Uterus (tissue), 4 donors: ENCODE measurements around the gene GGCX. TPM values are rescaled to one million over a fixed set of nuclear protein-coding genes. Genes with fewer than 3 reads are reported as not detected.

Source experiments
- DNase-seq, 2 donors: peaks; one replicate each; pipeline ENCODE4 v3.0.0-alpha.2; 2019 to 2020
- H3K27ac ChIP-seq, 2 donors: fragments of 200-600 bp; sonication (generic); 1 replicate in 1 of 2; 2 replicates in 1 of 2; pipeline ENCODE4 v1.5.1; 2016 to 2018
- H3K27me3 ChIP-seq, 2 donors: fragments of 200-600 bp; sonication (generic); one replicate each; pipeline ENCODE4 v1.5.1; 2018 to 2019; ENCODE audit warnings: control low read depth in 1 of 2
- H3K36me3 ChIP-seq, 2 donors: fragments of 200-600 bp; sonication (generic); one replicate each; pipeline ENCODE4 v1.5.1; 2019; ENCODE audit warnings: control low read depth in 1 of 2
- H3K4me1 ChIP-seq, 2 donors: fragments of 200-600 bp; sonication (generic); one replicate each; pipeline ENCODE4 v1.5.1; 2018 to 2019; ENCODE audit warnings: control low read depth in 1 of 2
- H3K4me3 ChIP-seq, 2 donors: fragments of 200-600 bp; sonication (generic); 1 replicate in 1 of 2; 2 replicates in 1 of 2; pipeline ENCODE4 v1.5.1; 2018 to 2019; ENCODE audit warnings: mild to moderate bottlenecking in 1 of 2
- H3K9me3 ChIP-seq, 2 donors: fragments of 200-600 bp; sonication (generic); one replicate each; pipeline ENCODE4 v1.5.1; 2019; ENCODE audit warnings: control low read depth in 1 of 2
- POLR2A ChIP-seq, 2 donors: fragments of 450-650 bp; IDR thresholded peaks; one replicate each; pipeline ENCODE4 v1.6.1; 2016; ENCODE audit warnings: antibody characterized with exemption in 2 of 2, mild to moderate bottlenecking in 1 of 2, moderate library complexity in 1 of 2
- intact Hi-C: fragments of 100-400 bp; cut with DNase I; formaldehyde crosslinking; loops from one replicate; pipeline ENCODE4 v1.15.1; 2023; ENCODE audit warnings: low total_unique reads
- total RNA-seq, 4 donors: library from RNA; depleted of rRNA in 3 of 4; stranded (reverse); fragments of >200 nt in 3 of 4; gene quantifications; one replicate each; pipeline versions ENCODE4 v1.1.0 to v1.2.4, GENCODE V29; 2014 to 2023
- TF ChIP-seq, protein P1 (sequence below), 4 experiments: fragments of 200-600 bp in 2 of 4; fragments of 450-650 bp in 2 of 4; sonication (generic) in 2 of 4; IDR thresholded peaks; one replicate each; pipeline ENCODE4 v1.5.1; 2016 to 2019; ENCODE audit warnings: antibody characterized with exemption in 4 of 4, mild to moderate bottlenecking in 2 of 4, moderate library complexity in 1 of 4
- donor health status: DM: yes; HTN: yes; CAD: no.

Gene GGCX
- total RNA-seq, 4 donors from 2014 or later = 14.1 to 54.1 (median 37.9) TPM

DNA sequence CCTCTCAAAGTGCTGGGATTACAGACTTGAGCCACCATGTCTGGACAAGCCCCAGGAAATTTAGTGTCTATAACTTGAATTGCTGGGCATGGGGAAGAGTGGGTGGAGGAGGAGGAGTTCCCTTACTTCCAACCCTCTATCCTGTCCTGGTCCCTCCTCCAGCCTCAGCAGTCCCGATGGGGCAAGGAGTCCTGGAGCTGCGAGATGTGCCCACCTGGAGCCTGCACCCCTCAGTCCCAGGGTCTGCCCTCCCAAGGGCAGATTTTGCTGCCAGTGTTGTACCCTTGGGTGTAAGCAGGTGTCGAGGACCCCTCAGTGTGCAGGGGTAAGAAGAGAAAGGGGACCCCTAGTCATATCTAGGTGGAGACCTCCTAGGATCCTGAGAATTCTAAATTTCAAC lies 18.9 kb upstream of the GGCX start:
- no peak overlapping the region for H3K4me3 ChIP-seq
- TF ChIP-seq POLR2A (IDR thresholded peaks at IDR 0.05) = no peak
- TF ChIP-seq, protein P1, sequence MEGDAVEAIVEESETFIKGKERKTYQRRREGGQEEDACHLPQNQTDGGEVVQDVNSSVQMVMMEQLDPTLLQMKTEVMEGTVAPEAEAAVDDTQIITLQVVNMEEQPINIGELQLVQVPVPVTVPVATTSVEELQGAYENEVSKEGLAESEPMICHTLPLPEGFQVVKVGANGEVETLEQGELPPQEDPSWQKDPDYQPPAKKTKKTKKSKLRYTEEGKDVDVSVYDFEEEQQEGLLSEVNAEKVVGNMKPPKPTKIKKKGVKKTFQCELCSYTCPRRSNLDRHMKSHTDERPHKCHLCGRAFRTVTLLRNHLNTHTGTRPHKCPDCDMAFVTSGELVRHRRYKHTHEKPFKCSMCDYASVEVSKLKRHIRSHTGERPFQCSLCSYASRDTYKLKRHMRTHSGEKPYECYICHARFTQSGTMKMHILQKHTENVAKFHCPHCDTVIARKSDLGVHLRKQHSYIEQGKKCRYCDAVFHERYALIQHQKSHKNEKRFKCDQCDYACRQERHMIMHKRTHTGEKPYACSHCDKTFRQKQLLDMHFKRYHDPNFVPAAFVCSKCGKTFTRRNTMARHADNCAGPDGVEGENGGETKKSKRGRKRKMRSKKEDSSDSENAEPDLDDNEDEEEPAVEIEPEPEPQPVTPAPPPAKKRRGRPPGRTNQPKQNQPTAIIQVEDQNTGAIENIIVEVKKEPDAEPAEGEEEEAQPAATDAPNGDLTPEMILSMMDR (IDR thresholded peaks at IDR 0.05) = no peak
- H3K9me3 ChIP-seq = no peaks in the 10 kb centered on the region
- no peaks in the 10 kb centered on the region for H3K4me1 ChIP-seq
- intact Hi-C loops = no loop called here
- no peaks in the 10 kb centered on the region for H3K27me3 ChIP-seq
- H3K36me3 ChIP-seq = no peaks in the 10 kb centered on the region
- peak overlapping the region; percentile 3 to 27 for H3K27ac ChIP-seq
- no peak for DNase-seq

DNA sequence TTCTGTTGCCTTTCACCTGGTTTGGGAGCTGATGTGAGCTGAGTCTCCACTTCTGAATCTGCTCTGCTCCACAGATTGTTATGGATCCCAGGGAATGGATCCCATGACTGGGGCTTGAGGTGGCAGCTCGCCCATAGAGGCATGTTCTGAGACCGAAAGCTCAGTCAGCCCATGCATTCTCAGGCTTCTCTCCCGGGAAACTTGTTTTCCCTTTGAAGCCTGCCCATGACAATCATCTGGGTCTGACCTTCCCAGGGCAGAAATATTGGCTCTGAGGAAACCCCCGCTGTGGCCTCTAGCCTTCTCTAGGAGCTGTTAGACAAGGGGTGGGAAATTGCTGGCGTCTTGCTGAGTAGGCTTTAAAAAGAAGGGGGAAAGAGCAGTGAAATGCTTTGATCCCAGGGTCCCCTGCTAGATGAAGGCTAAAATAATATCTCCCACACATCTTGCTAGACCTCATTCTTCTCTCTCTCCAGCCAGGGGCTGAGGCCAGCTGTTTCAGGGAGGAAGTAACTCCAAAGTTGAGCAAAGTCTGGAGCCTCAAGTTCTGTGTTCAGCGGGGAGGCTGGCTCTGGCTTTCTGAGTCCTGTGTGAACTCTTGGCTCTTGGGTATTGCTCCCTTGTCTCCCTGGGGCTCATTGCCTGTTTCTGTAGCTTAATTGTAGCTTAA lies 18.1 kb upstream of the GGCX start:
- DNase-seq = no peak
- no peaks in the 10 kb centered on the region for H3K36me3 ChIP-seq
- TF ChIP-seq, protein P1 (IDR thresholded peaks at IDR 0.05) = no peak
- no peak for TF ChIP-seq POLR2A (IDR thresholded peaks at IDR 0.05)
- H3K9me3 ChIP-seq = no peaks in the 10 kb centered on the region
- H3K4me3 ChIP-seq = no peak overlapping the region
- intact Hi-C loops = no loop called here
- no peaks in the 10 kb centered on the region for H3K27me3 ChIP-seq
- H3K27ac ChIP-seq = peak overlapping the region; percentile 47 to 70
- H3K4me1 ChIP-seq = no peaks in the 10 kb centered on the region

DNA sequence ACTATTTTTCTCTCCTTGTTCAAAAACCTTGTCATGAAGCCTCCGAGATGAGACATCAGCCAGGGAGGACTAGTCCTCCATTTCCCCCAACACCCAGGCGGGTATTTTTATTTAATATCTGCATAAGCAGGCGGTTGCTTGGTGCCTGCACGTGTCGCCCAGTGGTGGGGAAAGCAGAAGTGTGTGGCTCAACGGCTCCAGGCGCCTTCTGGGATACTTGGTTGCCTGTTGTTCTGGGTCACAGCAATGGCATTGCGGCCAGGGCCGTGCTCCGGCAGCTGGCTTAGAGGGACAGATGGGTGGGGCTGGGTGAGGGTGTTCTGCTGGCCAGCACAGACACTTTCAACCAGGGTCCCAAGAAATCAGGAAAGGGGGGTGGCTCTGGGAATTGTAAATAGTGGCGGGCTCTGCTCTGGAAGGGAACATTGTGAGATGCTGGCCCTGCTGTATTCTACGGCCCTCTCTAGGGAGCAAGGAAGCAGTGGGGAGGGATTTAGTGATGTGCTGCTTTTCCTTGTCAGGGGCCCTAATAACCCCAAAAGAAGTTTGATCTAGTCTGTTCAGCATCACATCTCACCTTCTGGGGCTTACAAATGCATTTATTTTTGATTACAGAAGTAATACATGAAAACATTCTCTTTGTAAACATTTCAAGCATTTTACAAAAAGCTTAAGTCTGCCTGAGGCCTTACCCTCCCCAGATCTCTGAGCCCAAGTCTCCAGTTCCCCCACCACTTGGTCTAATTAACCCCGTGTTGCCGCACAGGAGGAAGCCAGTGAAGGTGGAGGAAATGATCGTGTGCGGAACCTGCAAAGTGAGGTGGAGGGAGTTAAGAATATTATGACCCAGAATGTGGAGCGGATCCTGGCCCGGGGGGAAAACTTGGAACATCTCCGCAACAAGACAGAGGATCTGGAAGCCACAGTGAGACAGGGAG lies 17.2 kb upstream of the GGCX start:
- no peak overlapping the region for H3K4me3 ChIP-seq
- no peaks in the 10 kb centered on the region for H3K36me3 ChIP-seq
- no peaks in the 10 kb centered on the region for H3K4me1 ChIP-seq
- no peaks in the 10 kb centered on the region for H3K9me3 ChIP-seq
- H3K27me3 ChIP-seq = no peaks in the 10 kb centered on the region
- intact Hi-C loops = no loop called here
- H3K27ac ChIP-seq = peak overlapping the region; percentile 47 to 70
- TF ChIP-seq, protein P1 (IDR thresholded peaks at IDR 0.05) = no peak
- no peak for TF ChIP-seq POLR2A (IDR thresholded peaks at IDR 0.05)
- DNase-seq = no peak

DNA sequence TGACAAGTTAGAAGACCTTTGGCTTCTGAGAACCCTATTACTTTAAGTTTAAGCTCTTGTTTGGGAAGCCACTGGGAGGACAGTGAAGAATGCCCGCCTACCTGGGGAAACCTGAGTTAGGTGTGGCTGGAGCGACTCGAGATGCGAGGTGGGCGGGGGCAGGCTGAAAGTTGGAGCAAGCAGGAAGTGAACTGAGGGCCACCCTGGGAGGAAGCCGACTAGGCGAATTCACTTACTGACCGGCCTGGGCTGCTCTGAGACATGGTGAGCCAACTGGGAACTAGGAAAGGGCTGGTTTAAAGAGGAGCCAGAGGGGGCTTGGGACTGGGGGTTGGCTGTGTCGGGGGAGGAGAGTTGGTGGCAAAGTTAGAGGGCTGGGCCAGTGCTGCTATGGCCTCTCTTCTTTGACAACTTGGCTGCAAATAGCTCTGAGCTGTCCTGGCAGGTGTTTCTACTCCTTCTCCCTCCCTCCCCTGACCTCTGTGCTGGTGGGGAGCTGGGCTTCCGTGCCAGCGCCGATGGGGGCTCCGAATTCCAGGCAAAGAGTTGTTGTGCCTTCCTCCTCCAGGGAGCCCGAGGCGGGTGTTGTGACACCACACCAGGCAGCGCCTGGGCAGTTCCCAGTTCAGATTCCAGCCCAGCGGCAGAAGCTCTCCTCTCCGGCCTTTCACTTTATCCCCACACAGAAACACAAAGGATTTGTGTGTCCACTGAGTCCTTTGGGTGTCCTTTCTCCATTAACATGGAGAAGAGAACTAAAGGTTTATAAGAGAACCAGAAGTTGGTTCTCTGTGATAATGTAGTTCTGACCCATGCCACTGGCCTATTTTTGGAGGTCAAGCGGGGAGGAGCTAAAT lies 16.3 kb upstream of the GGCX start, which contains the start of gene VAMP8:
TSS of gene VAMP8 (plus strand) at position 201 of the 857 bp plus-strand sequence. CDS start at position 262, 61 bp downstream.
- Histone ChIP-seq H3K4me1 (no peaks in the 10 kb centered on the region), H3K9me3 (no peaks in the 10 kb centered on the region), H3K27ac (peak within 1 kb of the TSS; percentile 47 to 70), H3K36me3 (no peaks in the 10 kb centered on the region), H3K27me3 (no peaks in the 10 kb centered on the region), H3K4me3 (no peak within 1 kb of the TSS)
- no peak for DNase-seq
- no peak for TF ChIP-seq POLR2A (IDR thresholded peaks at IDR 0.05)
- TF ChIP-seq, protein P1 (IDR thresholded peaks at IDR 0.05) = no peak
- intact Hi-C loops = no loop called here
